Measurements from ENCODE around the gene KCNQ1OT1.

Gene KCNQ1OT1

GRCh38 chr11:2702771-2703362 lies 3.1 kb upstream of the KCNQ1OT1 start:
- in situ Hi-C loops (cut with MboI; ENCODE audit: low sequenced_read_pairs, unreplicated experiment), result no loop called here
- DNase-seq (ENCODE audit: low spot score), result no peak
- no peak for TF ChIP-seq CTCF (IDR thresholded peaks at IDR 0.05; ENCODE audit: borderline replicate concordance, control extremely low read depth, extremely low read depth, insufficient read depth, missing control alignments)

- no peak for DNase-seq (ENCODE audit: low spot score)
- in situ Hi-C loops (cut with MboI; ENCODE audit: low sequenced_read_pairs, unreplicated experiment), result no loop called here
- no peak for TF ChIP-seq CTCF (IDR thresholded peaks at IDR 0.05; ENCODE audit: borderline replicate concordance, control extremely low read depth, extremely low read depth, insufficient read depth, missing control alignments)
Observed at GRCh38 chr11:2701898-2702434, 2.2 kb upstream of the KCNQ1OT1 start.

GRCh38 chr11:2701230-2701629 lies 1.4 kb upstream of the KCNQ1OT1 start:
- no peak for DNase-seq (ENCODE audit: low spot score)
- no peak for TF ChIP-seq CTCF (IDR thresholded peaks at IDR 0.05; ENCODE audit: borderline replicate concordance, control extremely low read depth, extremely low read depth, insufficient read depth, missing control alignments)
- in situ Hi-C loops (cut with MboI; ENCODE audit: low sequenced_read_pairs, unreplicated experiment), result no loop called here

GRCh38 chr11:2700415-2701211 lies 819 bp upstream of the KCNQ1OT1 start:
- in situ Hi-C loops (cut with MboI; ENCODE audit: low sequenced_read_pairs, unreplicated experiment), result no loop called here
- no peak for TF ChIP-seq CTCF (IDR thresholded peaks at IDR 0.05; ENCODE audit: borderline replicate concordance, control extremely low read depth, extremely low read depth, insufficient read depth, missing control alignments)
- peak; percentile 75 for DNase-seq (ENCODE audit: low spot score)

GRCh38 chr11:2699185-2699530 lies 636 bp downstream of the KCNQ1OT1 start:
- DNase-seq (ENCODE audit: low spot score), result no peak
- no peak for TF ChIP-seq CTCF (IDR thresholded peaks at IDR 0.05; ENCODE audit: borderline replicate concordance, control extremely low read depth, extremely low read depth, insufficient read depth, missing control alignments)
- in situ Hi-C loops (cut with MboI; ENCODE audit: low sequenced_read_pairs, unreplicated experiment), result no loop called here

GRCh38 chr11:2698386-2699184 lies 1.2 kb downstream of the KCNQ1OT1 start:
- TF ChIP-seq CTCF (IDR thresholded peaks at IDR 0.05; ENCODE audit: borderline replicate concordance, control extremely low read depth, extremely low read depth, insufficient read depth, missing control alignments), result no peak
- in situ Hi-C loops (cut with MboI; ENCODE audit: low sequenced_read_pairs, unreplicated experiment), result no loop called here

More at GRCh38 chr11:2698386-2699184, 1.2 kb downstream of the KCNQ1OT1 start:
- DNase-seq (ENCODE audit: low spot score), result no peak

All from GM13976 (cell line).